GM23248 (cell line): ENCODE data around the gene KDM4B.

Experiments
- EZH2 ChIP-seq: fragments of 200-600 bp; sonication (generic); IDR thresholded peaks from 2 replicates; pipeline ENCODE4 v1.6.1; 2018; ENCODE audit warnings: antibody characterized with exemption, mild to moderate bottlenecking; ENCODE audit not compliant: insufficient read depth, poor library complexity, severe bottlenecking
- EZH2phosphoT487 ChIP-seq: fragments of 200-600 bp; sonication (generic); IDR thresholded peaks from 2 replicates; pipeline ENCODE4 v1.6.1; 2018; ENCODE audit warnings: antibody characterized with exemption, moderate library complexity, mild to moderate bottlenecking, low read depth; ENCODE audit not compliant: insufficient read depth

DNA sequence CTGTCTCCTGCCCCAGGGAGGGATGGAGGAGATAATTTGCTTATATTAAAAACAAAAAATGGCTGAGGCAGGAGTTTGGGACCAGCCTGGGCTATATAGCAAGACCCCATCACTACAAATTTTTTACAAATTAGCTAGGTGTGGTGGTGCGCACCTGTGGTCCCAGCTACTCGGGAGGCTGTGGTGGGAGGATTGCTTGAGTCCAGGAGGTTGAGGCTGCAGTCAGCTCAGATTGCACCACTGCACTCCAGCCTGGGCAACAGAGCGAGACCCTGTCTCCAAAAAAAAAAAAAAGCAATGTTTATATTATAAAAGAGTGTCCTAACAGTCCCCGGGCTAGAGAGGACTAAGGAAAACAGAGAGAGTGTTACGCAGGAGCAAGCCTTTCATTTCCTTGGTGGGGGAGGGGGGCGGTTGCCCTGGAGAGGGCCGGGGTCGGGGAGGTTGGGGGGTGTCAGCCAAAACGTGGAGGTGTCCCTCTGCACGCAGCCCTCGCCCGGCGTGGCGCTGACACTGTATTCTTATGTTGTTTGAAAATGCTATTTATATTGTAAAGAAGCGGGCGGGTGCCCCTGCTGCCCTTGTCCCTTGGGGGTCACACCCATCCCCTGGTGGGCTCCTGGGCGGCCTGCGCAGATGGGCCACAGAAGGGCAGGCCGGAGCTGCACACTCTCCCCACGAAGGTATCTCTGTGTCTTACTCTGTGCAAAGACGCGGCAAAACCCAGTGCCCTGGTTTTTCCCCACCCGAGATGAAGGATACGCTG is 184.0 kb downstream of the KDM4B start:
- TF ChIP-seq EZH2 (no peak), EZH2phosphoT487 (no peak)
